MV-4-11 (cell line): ENCODE measurements around the gene BLOC1S6.
A peak's percentile ranks its signal among the peaks of the same experiment; 100 is the strongest.

Experiments used
- DNase-seq: peaks from one replicate; lab custom pipeline; 2025; lab: John Stamatoyannopoulos, UW

The BLOC1S6 gene

GRCh38 chr15:45588219-45588875 is 1.2 kb downstream of the BLOC1S6 start:
- no peak for DNase-seq

DNA sequence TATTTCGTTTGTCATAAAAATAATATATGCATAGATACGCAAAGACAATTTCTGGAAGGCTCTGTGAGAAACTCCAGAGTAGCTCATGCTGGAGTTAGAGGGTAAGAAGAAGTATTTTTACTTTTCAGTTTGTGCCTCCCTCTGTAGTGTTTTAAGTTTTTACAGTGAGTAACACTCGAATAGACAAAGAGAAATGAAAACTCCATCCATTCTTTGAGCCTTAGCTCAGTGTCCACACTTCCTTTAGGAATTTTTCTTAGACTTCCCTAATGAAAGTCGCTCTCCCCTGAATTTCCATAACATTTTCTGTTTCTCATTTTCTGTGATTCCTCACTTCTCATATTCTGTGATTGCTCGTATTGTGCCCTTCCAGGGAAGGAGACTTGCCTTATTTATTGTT is 2.1 kb downstream of the BLOC1S6 start:
- DNase-seq: no peak

- no peak for DNase-seq
Measured at GRCh38 chr15:45594319-45594718, 7.1 kb downstream of the BLOC1S6 start.

DNA sequence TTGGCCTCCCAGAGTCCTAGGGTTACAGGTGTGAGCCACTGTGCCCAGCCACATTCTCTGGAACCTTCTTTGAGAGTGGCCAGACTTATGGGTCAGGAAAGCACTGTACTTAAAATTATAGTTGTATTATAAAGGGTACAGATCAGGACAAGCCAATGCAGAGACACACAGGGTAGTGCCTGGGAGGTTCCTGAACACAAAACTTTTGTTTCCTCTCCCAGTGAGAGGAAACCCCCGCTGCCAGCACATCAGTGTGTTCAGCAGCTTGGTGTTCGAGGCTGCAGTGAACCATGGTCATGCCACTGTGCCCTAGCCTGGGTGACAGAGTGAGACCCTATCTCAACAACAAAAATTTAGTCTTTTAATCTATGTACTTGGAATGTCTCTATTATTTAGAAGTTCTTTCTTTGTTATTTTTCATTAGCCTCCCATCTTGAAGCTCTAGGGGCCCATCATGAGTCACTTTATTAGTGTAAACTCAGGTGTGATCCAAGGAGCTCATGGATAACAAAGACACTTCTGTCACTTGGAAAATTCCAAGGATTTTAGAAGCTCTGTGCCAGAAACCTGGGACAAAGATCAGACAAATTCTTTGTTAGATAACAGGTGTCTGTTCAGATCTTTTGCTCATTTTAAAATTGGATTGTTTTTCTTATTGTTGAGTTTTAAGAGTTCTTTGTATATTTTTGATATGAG is 7.8 kb downstream of the BLOC1S6 start:
- DNase-seq: no peak

- DNase-seq: peak; percentile 79
Measured at GRCh38 chr15:45603881-45604280, 16.7 kb downstream of the BLOC1S6 start.

DNA sequence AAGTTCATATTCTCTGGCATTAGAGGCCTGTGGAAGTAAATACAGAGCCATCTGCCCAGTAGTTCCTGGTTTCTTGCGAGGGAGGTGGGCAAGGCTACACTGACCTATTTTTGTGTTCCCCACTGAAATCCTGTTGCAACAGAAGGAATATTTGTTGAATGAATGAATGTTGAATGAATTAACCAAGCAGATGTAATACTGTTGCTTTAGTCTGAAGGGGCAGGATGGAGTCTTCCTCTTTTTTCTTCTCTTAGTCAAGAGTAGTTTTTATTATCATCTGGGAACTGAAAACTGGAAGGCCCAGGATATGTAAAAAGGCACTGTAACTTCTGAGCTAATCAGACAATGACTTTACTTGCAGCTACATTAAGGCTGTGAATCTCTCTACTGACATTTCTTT is 17.1 kb downstream of the BLOC1S6 start:
- peak; percentile 86 for DNase-seq

DNA sequence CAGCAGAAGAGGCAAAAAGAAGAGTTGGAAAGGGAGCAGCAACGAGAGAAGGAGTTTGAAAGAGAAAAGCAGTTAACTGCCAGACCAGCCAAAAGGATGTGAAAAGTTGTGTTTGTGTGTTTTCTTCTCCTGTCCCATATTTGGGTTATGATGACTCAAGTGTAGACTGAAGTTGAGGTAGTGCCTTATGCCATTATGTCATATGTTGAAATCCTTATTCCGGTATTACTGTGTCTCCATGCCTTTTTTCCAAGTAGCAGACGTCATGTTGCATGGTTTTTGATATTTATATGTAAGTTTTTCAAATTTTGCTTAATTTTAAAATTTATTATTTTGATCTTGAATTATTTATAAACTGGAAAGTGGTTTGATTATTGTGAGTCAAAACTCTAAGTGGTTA is 19.2 kb downstream of the BLOC1S6 start:
- peak; percentile 77 for DNase-seq

DNA sequence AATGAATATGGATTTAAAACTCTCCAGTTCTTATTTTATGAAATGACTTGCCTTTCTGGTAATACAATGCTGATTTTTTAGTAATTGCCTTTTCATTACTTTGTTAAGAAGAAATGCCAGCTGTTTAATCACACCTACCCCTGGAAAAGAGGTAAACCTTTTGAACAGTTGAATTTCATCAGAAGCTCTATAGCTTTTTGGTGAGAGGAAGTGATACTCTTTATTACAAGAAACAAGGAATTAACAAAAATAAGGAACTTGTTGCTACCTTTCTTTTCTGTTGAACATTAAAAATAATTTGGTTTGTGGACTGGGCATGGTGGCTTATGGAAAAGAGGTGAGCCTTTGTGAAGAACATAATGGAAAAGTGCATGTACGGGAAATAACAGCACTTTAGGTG is 19.7 kb downstream of the BLOC1S6 start:
- peak; percentile 75 for DNase-seq

DNA sequence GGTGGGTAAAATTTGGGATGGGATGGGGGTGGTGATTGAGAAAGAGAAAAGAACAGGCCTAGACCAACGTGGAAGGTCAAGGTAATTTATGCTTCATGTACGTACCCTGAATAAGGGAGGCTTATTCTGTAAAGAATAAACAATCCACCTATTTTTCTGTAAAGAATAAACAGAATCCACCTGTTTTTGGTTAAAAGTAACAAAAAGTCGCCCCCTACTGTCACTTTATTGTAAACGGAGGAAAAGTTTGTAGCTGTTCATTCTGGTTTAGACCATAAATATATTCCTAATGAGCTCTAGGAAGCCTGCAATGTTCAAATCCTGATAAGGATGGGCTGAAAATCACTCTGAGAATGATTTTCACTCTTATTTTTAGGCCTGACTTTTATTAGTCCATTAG is 24.1 kb downstream of the BLOC1S6 start:
- DNase-seq: no peak

DNA sequence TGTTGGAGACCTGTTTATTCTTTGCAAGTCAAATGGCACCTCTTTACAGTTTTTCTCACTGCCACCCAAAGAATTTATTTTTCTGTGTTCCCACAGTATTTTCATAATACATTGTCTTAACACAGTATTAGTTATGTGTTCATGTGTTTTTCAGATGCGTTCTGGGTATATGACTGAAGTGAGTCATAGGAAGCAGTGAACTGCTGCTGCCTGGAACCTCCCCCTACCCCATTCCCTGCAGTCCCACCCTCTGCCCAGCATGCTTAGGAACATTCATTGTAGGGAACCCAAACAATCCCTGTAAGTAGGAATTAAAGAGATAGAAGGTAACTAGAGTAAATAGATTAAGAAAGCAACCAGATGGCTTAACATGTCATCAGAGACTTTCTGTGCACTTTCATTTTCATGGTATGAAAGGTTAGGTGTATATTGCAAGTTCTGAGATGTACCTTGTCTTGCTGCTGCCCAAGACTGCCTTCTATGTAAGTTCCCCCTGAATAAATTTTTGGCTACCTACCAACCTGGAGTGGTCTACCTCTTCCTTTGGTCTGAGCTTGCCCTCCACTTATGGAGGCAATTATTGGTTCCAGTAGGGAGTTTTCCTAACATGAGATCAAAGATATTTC is 25.7 kb downstream of the BLOC1S6 start:
- no peak for DNase-seq

- no peak for DNase-seq
Measured at GRCh38 chr15:45616901-45617323, 29.7 kb downstream of the BLOC1S6 start.

DNA sequence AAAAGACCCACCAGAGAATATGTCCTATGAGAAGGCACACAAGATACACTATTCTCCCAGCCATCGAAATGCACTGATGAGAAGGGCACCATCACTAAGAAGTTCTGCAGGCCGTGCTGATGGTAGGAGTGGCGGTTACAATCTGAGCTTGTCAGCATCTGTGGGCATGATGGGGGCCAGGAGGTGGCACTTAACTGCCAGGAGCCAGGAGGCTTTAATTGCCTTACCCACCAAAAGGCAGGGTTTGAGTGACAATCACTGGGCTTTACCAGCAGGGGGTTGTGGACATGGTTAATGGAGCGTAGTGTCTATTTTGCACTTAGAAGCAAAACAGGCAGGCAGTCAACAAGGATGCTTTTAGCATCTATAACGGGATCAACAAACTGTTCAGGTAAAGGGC is 31.6 kb downstream of the BLOC1S6 start:
- no peak for DNase-seq

GRCh38 chr15:45628136-45628535 is 41.0 kb downstream of the BLOC1S6 start:
- no peak for DNase-seq

- no peak for DNase-seq
Measured at GRCh38 chr15:45630917-45631691, 43.9 kb downstream of the BLOC1S6 start.

DNA sequence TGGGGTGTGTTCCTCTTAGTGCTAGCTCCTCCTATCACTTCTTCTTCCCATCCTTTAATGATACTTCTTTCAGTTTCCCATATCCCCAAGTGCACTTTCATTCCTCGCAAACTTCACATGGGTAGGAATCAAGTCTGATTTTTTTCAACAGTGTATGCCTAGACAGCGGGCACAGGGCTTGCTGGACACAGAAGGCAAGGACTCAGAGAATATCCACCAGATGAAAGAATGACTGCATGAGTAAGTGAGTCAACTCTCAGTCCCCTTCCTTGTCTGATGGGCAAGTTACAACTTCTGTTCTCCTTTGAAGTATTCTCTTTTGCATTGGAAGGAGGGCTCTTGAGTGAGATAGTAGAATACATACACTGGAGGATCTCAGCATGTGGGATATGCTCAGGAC is 44.6 kb downstream of the BLOC1S6 start:
- no peak for DNase-seq

DNA sequence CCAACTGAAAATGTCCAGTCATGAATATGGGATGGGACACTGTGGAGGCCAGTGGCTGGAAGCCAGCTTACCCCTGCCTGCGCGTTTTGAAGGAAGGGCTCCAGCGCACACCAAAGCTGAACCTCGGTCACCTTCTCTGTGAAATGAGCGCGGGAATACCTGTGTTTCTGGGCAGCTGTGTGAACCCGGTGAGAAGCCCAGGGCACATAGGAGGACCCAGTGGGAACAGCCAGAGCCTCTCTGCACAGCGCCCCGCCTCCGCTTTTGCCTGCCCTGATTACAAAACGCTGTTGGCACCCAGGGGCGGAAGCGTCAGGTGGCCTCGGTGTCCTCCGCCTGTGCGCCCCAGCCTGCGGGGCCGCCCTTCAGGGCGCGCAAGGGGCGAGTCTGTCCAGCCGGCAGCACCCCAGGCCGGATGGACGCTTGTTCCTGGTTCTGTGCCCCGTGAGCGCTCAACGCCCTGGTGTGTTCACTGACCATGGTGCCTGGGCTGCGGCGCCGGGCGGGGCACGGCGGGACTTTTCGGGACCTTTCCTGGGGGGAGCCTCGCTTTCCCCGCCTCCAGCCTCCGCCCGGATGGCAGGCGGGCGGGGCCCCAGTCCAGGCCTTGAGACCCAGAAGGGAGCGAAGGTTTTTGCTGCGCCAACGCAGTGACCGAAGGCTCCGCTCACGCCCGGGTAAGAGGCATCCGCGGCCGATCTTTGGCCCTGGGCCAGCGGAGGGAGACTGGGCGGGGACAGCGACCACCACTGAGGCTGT is 47.4 kb downstream of the BLOC1S6 start, which contains the start of gene SQOR:
Gene SQOR (plus strand): TSS at position 598 of the 759 bp plus-strand sequence. CDS start 23,895 bp downstream, outside the sequence.
- peak; percentile 71 for DNase-seq

- peak; percentile 53 for DNase-seq
Measured at GRCh38 chr15:45635191-45635638, 48.0 kb downstream of the BLOC1S6 start.

GRCh38 chr15:45635763-45636292 is 48.6 kb downstream of the BLOC1S6 start:
- no peak for DNase-seq

- peak; percentile 52 for DNase-seq
Measured at GRCh38 chr15:45637141-45637540, 50.0 kb downstream of the BLOC1S6 start.

- peak; percentile 96 for DNase-seq
Measured at GRCh38 chr15:45637552-45638033, 50.4 kb downstream of the BLOC1S6 start.

GRCh38 chr15:45640616-45641015 is 53.4 kb downstream of the BLOC1S6 start:
- DNase-seq: no peak
